IMR-90 (cell line): ENCODE data around the gene ACP4. TPM values are rescaled to one million over a fixed set of nuclear protein-coding genes. Genes with fewer than 3 reads are reported as not detected.
"Not testable (repeated sequence)": the region's sequence is repeated elsewhere in the genome, so short reads cannot be mapped to it uniquely, and the experiment has no call there.

Experiments used
- ATAC-seq: fragments of 200-7000 bp; cut with Tn5 transposase; 2 replicates; pipeline ENCODE4 v1.9.1; 2020; ENCODE audit warnings: low read depth, mild to moderate bottlenecking, moderate library complexity
- BruUV-seq: library from RNA; stranded (reverse); fragments of 400-500 nt; replicated peaks from 2 replicates; lab custom pipeline; 2021; lab: Mats Ljungman, UMichigan
- CTCF ChIA-PET: fragments of 300-600 bp; formaldehyde crosslinking; extraction: SDS; loops from one replicate; lab custom pipeline; 2021; ENCODE audit warnings: antibody characterized with exemption; lab: Yijun Ruan, JAX
- POLR2A ChIA-PET: fragments of 300-600 bp; sonication (Branson Sonifier 250); formaldehyde crosslinking; loops from one replicate; lab custom pipeline; 2022; ENCODE audit warnings: antibody characterized with exemption; ENCODE audit not compliant: unreplicated experiment; lab: Charles Lee
- DNase-seq: peaks from one replicate; pipeline ENCODE4 v3.0.0; 2013
- H2AFZ ChIP-seq: replicated peaks from 2 replicates; pipeline ENCODE3; 2013; ENCODE audit warnings: low read length, mild to moderate bottlenecking; ENCODE audit not compliant: poor library complexity
- H2AK5ac ChIP-seq: 2 replicates; pipeline ENCODE4 v1.6.1; 2013; ENCODE audit warnings: low read depth, low read length, inconsistent platforms
- H2AK9ac ChIP-seq: replicated peaks from 2 replicates; pipeline ENCODE3; 2013; ENCODE audit warnings: mild to moderate bottlenecking, low read depth, low read length, moderate library complexity; ENCODE audit not compliant: poor library complexity
- H2BK120ac ChIP-seq: 2 replicates; pipeline ENCODE4 v1.6.1; 2013; ENCODE audit warnings: low read depth, low read length, inconsistent platforms
- H2BK15ac ChIP-seq: 3 replicates; pipeline ENCODE4 v1.6.1; 2013; ENCODE audit warnings: low read depth, low read length, inconsistent platforms
- H2BK20ac ChIP-seq: 2 replicates; pipeline ENCODE4 v1.6.1; 2013; ENCODE audit warnings: low read depth, mild to moderate bottlenecking, inconsistent platforms, low read length, moderate library complexity
- H2BK5ac ChIP-seq: 2 replicates; pipeline ENCODE4 v1.6.1; 2013; ENCODE audit warnings: mild to moderate bottlenecking, low read depth, low read length, inconsistent platforms; ENCODE audit not compliant: poor library complexity, severe bottlenecking
- H3K14ac ChIP-seq: replicated peaks from 2 replicates; pipeline ENCODE4 v1.6.1; 2013; ENCODE audit warnings: low read depth, low read length, inconsistent platforms
- H3K18ac ChIP-seq: 2 replicates; pipeline ENCODE4 v1.6.1; 2013; ENCODE audit warnings: low read depth, low read length, control low read depth
- H3K23ac ChIP-seq: 2 replicates; pipeline ENCODE4 v1.6.1; 2013; ENCODE audit warnings: low read depth, low read length, inconsistent platforms
- H3K27ac ChIP-seq: 2 replicates; pipeline ENCODE4 v1.5.1; 2013; ENCODE audit warnings: mild to moderate bottlenecking, control low read depth, low read length; ENCODE audit not compliant: insufficient read depth
- H3K27me3 ChIP-seq: 2 replicates; pipeline ENCODE4 v1.6.1; 2013; ENCODE audit warnings: low read length; ENCODE audit not compliant: control insufficient read depth, insufficient read depth
- H3K36me3 ChIP-seq: 2 replicates; pipeline ENCODE4 v1.6.1; 2013; ENCODE audit warnings: low read length, mixed read lengths; ENCODE audit not compliant: control insufficient read depth, insufficient read depth
- H3K4ac ChIP-seq: 2 replicates; pipeline ENCODE4 v1.6.1; 2013; ENCODE audit warnings: low read depth, low read length, inconsistent platforms
- H3K4me1 ChIP-seq: 2 replicates; pipeline ENCODE4 v1.6.1; 2013; ENCODE audit warnings: low read length, mixed read lengths; ENCODE audit not compliant: control insufficient read depth, insufficient read depth
- H3K4me2 ChIP-seq: 2 replicates; pipeline ENCODE4 v1.6.1; 2013; ENCODE audit warnings: low read depth, mild to moderate bottlenecking, control low read depth, low read length, moderate library complexity
- H3K4me3 ChIP-seq: 2 replicates; pipeline ENCODE4 v1.5.1; 2013; ENCODE audit warnings: low read depth, mild to moderate bottlenecking, control low read depth, low read length, moderate library complexity; ENCODE audit not compliant: insufficient read depth
- H3K56ac ChIP-seq: 2 replicates; pipeline ENCODE4 v1.6.1; 2013; ENCODE audit warnings: low read length, inconsistent platforms; ENCODE audit not compliant: insufficient read depth; ENCODE audit errors: extremely low read depth
- H3K79me1 ChIP-seq, 2 experiments: 2 replicates each; pipeline ENCODE4 v1.6.1; 2013; ENCODE audit warnings: low read length in 2 of 2, inconsistent platforms in 1 of 2, low read depth in 1 of 2
- H3K9ac ChIP-seq: 2 replicates; pipeline ENCODE4 v1.6.1; 2013; ENCODE audit warnings: low read depth, low read length, control low read depth
- H3K9me1 ChIP-seq: 2 replicates; pipeline ENCODE4 v1.6.1; 2013; ENCODE audit warnings: low read length, inconsistent platforms; ENCODE audit not compliant: insufficient read depth
- H3K9me3 ChIP-seq: 2 replicates; pipeline ENCODE4 v1.6.1; 2013; ENCODE audit warnings: low read length; ENCODE audit not compliant: control insufficient read depth, insufficient read depth
- H4K20me1 ChIP-seq: 2 replicates; pipeline ENCODE4 v1.6.1; 2013; ENCODE audit warnings: low read length, inconsistent platforms; ENCODE audit not compliant: insufficient read depth
- H4K5ac ChIP-seq: 2 replicates; pipeline ENCODE4 v1.6.1; 2013; ENCODE audit warnings: mild to moderate bottlenecking, low read depth, low read length, control low read depth
- H4K8ac ChIP-seq, 2 experiments: 2 replicates each; pipeline ENCODE4 v1.6.1; 2013; ENCODE audit warnings: low read depth in 2 of 2, low read length in 2 of 2, control low read depth in 1 of 2, inconsistent platforms in 1 of 2
- H4K91ac ChIP-seq: 2 replicates; pipeline ENCODE4 v1.6.1; 2013; ENCODE audit warnings: low read depth, low read length, inconsistent platforms; ENCODE audit not compliant: insufficient read depth
- CEBPB ChIP-seq: IDR thresholded peaks from 2 replicates; pipeline ENCODE4 v1.6.1; 2012; ENCODE audit warnings: low read depth, low read length, improper control_type of control experiment
- SMC3 ChIP-seq: fragments of 150-350 bp; IDR thresholded peaks from 2 replicates; pipeline ENCODE4 v1.6.1; 2016; ENCODE audit warnings: low read depth, mild to moderate bottlenecking, antibody characterized with exemption, low read length, moderate library complexity
- USF2 ChIP-seq: fragments of 150-350 bp; IDR thresholded peaks from 2 replicates; pipeline ENCODE4 v1.6.1; 2017; ENCODE audit warnings: mild to moderate bottlenecking, antibody characterized with exemption, low read length, low read depth
- whole genome bisulfite sequencing, 2 experiments: methylation state at CpG; one replicate each; pipeline versions ENCODE4 v1.1.5 to v1.1.7; 2013; ENCODE audit warnings: missing lambda C conversion rate in 2 of 2; ENCODE audit not compliant: insufficient read length in 1 of 2; ENCODE audit errors: extremely low coverage in 2 of 2; 5-methylcytosine and 5-hydroxymethylcytosine counted together
- dilution Hi-C: fragments of 300-500 bp; cut with HindIII; formaldehyde crosslinking; loops from one replicate; pipeline ENCODE4 v1.14.3; 2018; ENCODE audit warnings: low sequenced_read_pairs; ENCODE audit not compliant: unreplicated experiment
- in situ Hi-C: fragments of 300-500 bp; cut with MboI; formaldehyde crosslinking; loops from 3 replicates; pipeline ENCODE4 v1.14.3; 2019; ENCODE audit warnings: low sequenced_read_pairs, inconsistent platforms, mixed read lengths
- intact Hi-C: fragments of 100-400 bp; cut with micrococcal nuclease; formaldehyde crosslinking; loops from 2 replicates; pipeline ENCODE4 v1.10.0; 2022
- polyA plus RNA-seq, 3 experiments: library from polyadenylated mRNA; depleted of rRNA; stranded (reverse); fragments of >200 nt; gene quantifications; 2 replicates each; pipeline ENCODE4 v1.2.3, GENCODE V29; 2012; ENCODE audit warnings: low replicate concordance in 1 of 3
- total RNA-seq: library from RNA; depleted of rRNA; stranded (reverse); fragments of >200 nt; gene quantifications from 2 replicates; pipeline ENCODE4 v1.2.3, GENCODE V29; 2012

The ACP4 gene
- total and polyA plus RNA-seq, 2 of the 4 experiments (the other 2 are of a cell fraction), result not detected

GRCh38 chr19:50772476-50772875, 17.7 kb upstream of the ACP4 start:
- no peaks in the 10 kb centered on the region for H3K9me1 ChIP-seq
- intact Hi-C loops (no loop called here), dilution Hi-C loops (no loop called here), in situ Hi-C loops (no loop called here)
- no peaks in the 10 kb centered on the region for H3K79me1 ChIP-seq
- no peaks in the 10 kb centered on the region for H3K4me1 ChIP-seq
- H3K14ac ChIP-seq, result no peak overlapping the region
- no peaks in the 10 kb centered on the region for H3K36me3 ChIP-seq
- H3K4me3 ChIP-seq, result no peak overlapping the region
- peak; percentile 81 for TF ChIP-seq USF2
- no peak for TF ChIP-seq SMC3
- no peak for TF ChIP-seq CEBPB
- H3K9ac ChIP-seq, result no peak overlapping the region
- no peak overlapping the region for H2BK20ac ChIP-seq
- H3K4ac ChIP-seq, result no peak overlapping the region
- no peak overlapping the region for H4K5ac ChIP-seq
- H2AK5ac ChIP-seq, result no peak overlapping the region
- no peak overlapping the region for H2AFZ ChIP-seq
- peaks cover 2% of the 10 kb centered on the region for H3K27me3 ChIP-seq
- H4K91ac ChIP-seq, result no peak overlapping the region
- no peak overlapping the region for H4K8ac ChIP-seq
- no peak overlapping the region for H2BK15ac ChIP-seq
- no peak overlapping the region for H3K18ac ChIP-seq
- WGBS, 2 experiments, result no CpG with 5 or more reads among the region's 2 CpGs
- H3K27ac ChIP-seq, result no peak overlapping the region
- POLR2A ChIA-PET, result no interaction called here
- CTCF ChIA-PET, result no interaction called here
- H2AK9ac ChIP-seq, result no peak overlapping the region
- no peaks in the 10 kb centered on the region for H3K9me3 ChIP-seq
- DNase-seq (peak; percentile 24), ATAC-seq (no peak)
- BruUV-seq, result no TSS peak
- no peak overlapping the region for H3K23ac ChIP-seq
- H3K4me2 ChIP-seq, result no peak overlapping the region
- no peak overlapping the region for H3K56ac ChIP-seq
- no peaks in the 10 kb centered on the region for H4K20me1 ChIP-seq
- H2BK120ac ChIP-seq, result no peak overlapping the region
- no peak overlapping the region for H2BK5ac ChIP-seq

GRCh38 chr19:50772912-50773311, 17.3 kb upstream of the ACP4 start:
- H2AFZ ChIP-seq, H2AK9ac ChIP-seq, ATAC-seq, H3K4me3 ChIP-seq, H3K27ac ChIP-seq, POLR2A ChIA-PET, H3K79me1 ChIP-seq, H4K20me1 ChIP-seq, H3K18ac ChIP-seq, dilution Hi-C loops, H3K4me2 ChIP-seq, H2BK120ac ChIP-seq, H2BK15ac ChIP-seq, DNase-seq, intact Hi-C loops, H4K91ac ChIP-seq, H3K14ac ChIP-seq, H3K9me3 ChIP-seq, H2BK20ac ChIP-seq, H3K56ac ChIP-seq, H4K5ac ChIP-seq, H3K9ac ChIP-seq, in situ Hi-C loops, H3K4ac ChIP-seq, H3K4me1 ChIP-seq, BruUV-seq, H3K9me1 ChIP-seq, H2BK5ac ChIP-seq, H3K23ac ChIP-seq, H3K36me3 ChIP-seq, H4K8ac ChIP-seq, H2AK5ac ChIP-seq, H3K27me3 ChIP-seq: not testable (repeated sequence)
- CTCF ChIA-PET, result interaction anchor here (1.0 kb wide), 1 partner anchor 48 kb away, joined by 3 read pairs; no protein-coding TSS in a partner anchor
- 86% methylated on average over 1 of the region's 3 CpGs; no CpG with 5 or more reads in 1 of the 2 experiments for WGBS, 2 experiments
